K562 (cell line): ENCODE results near the gene IGF2R. TPM values are rescaled to one million over a fixed set of nuclear protein-coding genes. Genes with fewer than 3 reads are reported as not detected.

Source experiments
- E2F3 ChIP-seq: fragments of 250-450 bp; sonication (Bioruptor Pico); IDR thresholded peaks from 2 replicates; pipeline ENCODE4 v1.4.0; 2020; ENCODE audit warnings: mild to moderate bottlenecking
- ELK1 ChIP-seq: sonication (generic); formaldehyde crosslinking; IDR thresholded peaks from 2 replicates; pipeline ENCODE4 v1.8.1; 2022; ENCODE audit warnings: missing genetic modification reagents
- FOXP1 ChIP-seq: sonication (generic); formaldehyde crosslinking; IDR thresholded peaks from 2 replicates; pipeline ENCODE4 v1.8.0; 2022; ENCODE audit warnings: mild to moderate bottlenecking, missing genetic modification reagents
- GATA2 ChIP-seq: sonication (generic); formaldehyde crosslinking; IDR thresholded peaks from 2 replicates; pipeline ENCODE4 v1.4.0; 2020; ENCODE audit warnings: mild to moderate bottlenecking, missing genetic modification reagents
- KAT8 ChIP-seq: fragments of 450-650 bp; IDR thresholded peaks from 2 replicates; pipeline ENCODE4 v1.6.1; 2016; ENCODE audit warnings: low read depth, mild to moderate bottlenecking
- MXD1 ChIP-seq: fragments of 250-450 bp; sonication (Bioruptor Pico); IDR thresholded peaks from 2 replicates; pipeline ENCODE4 v1.8.0; 2021; ENCODE audit warnings: borderline replicate concordance, mild to moderate bottlenecking, moderate library complexity; ENCODE audit not compliant: poor library complexity, severe bottlenecking
- REST ChIP-seq, 2 experiments: fragments of 450-650 bp; formaldehyde crosslinking in 1 of 2; IDR thresholded peaks; 2 replicates each; pipeline versions ENCODE4 v1.4.0 to v1.6.1; 2014 to 2020; ENCODE audit warnings: mild to moderate bottlenecking in 2 of 2, borderline replicate concordance in 1 of 2, low read depth in 1 of 2
- SMARCE1 ChIP-seq: fragments of 450-650 bp; IDR thresholded peaks from 2 replicates; pipeline ENCODE4 v1.7.1; 2016; ENCODE audit warnings: mild to moderate bottlenecking
- SMC3 ChIP-seq: conservative IDR thresholded peaks from 2 replicates; pipeline ENCODE4 v1.6.1; 2011; ENCODE audit warnings: low read depth, low read length, improper control_type of control experiment; ENCODE audit not compliant: insufficient read depth
- ZNF274 ChIP-seq: IDR thresholded peaks from 2 replicates; pipeline ENCODE4 v1.6.1; 2011; ENCODE audit warnings: low read depth, mild to moderate bottlenecking, low read length, moderate library complexity, borderline replicate concordance
- ZNF280A ChIP-seq: fragments of 450-650 bp; IDR thresholded peaks from 2 replicates; pipeline ENCODE4 v1.6.1; 2018; ENCODE audit warnings: mild to moderate bottlenecking, low read depth; ENCODE audit not compliant: partially characterized antibody
- ZNF668 ChIP-seq: fragments of 250-450 bp; sonication (Bioruptor Pico); IDR thresholded peaks from 2 replicates; pipeline ENCODE4 v1.8.0; 2022; ENCODE audit warnings: mild to moderate bottlenecking, inconsistent platforms
- polyA plus RNA-seq, 8 experiments: library from polyadenylated mRNA; depleted of rRNA in 4 of 8; stranded (reverse) in 5 of 8; unstranded in 3 of 8; fragments of >200 nt; fragmentation: Nextera tagmentation in 2 of 8; fragmentation: Illumina TruSeq in 1 of 8; extraction: Ambion mirVana in 2 of 8; extraction: Trizol in 1 of 8; gene quantifications; 2 replicates each; pipeline versions ENCODE4 v1.2.1 to v1.2.3, GENCODE V29; 2011 to 2014; ENCODE audit warnings: inconsistent platforms in 1 of 8, missing spikeins in 1 of 8
- total RNA-seq, 7 experiments: library from RNA; depleted of rRNA in 6 of 7; stranded (reverse); fragments of >200 nt in 6 of 7; fragmentation: Illumina TruSeq in 2 of 7; extraction: Trizol in 2 of 7; gene quantifications; 2 replicates each; pipeline versions ENCODE4 v1.2.1 to v1.2.3, GENCODE V29; 2011 to 2021; ENCODE audit warnings: low replicate concordance in 1 of 7
- TF ChIP-seq, protein P1 (sequence below): fragments of 250-450 bp; sonication (Bioruptor Pico); IDR thresholded peaks from 2 replicates; pipeline ENCODE4 v1.8.0; 2021; ENCODE audit warnings: mild to moderate bottlenecking, moderate library complexity
- TF ChIP-seq, protein P2 (sequence below): fragments of 250-450 bp; sonication (Bioruptor Pico); IDR thresholded peaks from 2 replicates; pipeline ENCODE4 v1.5.0; 2021

Gene IGF2R
- total and polyA plus RNA-seq, 9 of the 15 experiments (the other 6 are each of a cell fraction or from before 2014, with no cell fraction given) = 3.5 to 92.3 (median 34.5) TPM

DNA sequence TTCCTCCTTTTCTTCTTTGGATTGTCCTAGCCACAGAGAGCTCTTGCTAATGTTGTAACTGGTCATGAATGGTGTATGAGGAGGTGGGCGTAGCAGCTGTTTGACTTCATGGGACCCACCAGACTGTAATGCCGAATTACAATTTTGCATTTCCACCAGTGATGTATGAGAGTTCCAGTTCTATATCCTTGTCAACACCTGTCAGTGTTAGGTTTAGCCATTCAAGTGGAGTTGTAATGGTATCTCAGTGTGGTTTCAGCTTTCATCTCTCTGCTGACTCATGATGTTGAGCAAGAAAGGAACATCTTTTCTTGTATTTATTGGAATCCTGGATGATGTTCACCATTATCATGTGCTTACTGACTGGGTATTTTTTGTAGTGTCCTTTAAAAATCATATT lies 5.1 kb downstream of the IGF2R start (continued):
- TF ChIP-seq ELK1 (CRISPR knock-in tag) = no peak
- TF ChIP-seq ZNF280A = no peak
- TF ChIP-seq ZNF668 (CRISPR knock-in tag) = no peak
- TF ChIP-seq, protein P1, sequence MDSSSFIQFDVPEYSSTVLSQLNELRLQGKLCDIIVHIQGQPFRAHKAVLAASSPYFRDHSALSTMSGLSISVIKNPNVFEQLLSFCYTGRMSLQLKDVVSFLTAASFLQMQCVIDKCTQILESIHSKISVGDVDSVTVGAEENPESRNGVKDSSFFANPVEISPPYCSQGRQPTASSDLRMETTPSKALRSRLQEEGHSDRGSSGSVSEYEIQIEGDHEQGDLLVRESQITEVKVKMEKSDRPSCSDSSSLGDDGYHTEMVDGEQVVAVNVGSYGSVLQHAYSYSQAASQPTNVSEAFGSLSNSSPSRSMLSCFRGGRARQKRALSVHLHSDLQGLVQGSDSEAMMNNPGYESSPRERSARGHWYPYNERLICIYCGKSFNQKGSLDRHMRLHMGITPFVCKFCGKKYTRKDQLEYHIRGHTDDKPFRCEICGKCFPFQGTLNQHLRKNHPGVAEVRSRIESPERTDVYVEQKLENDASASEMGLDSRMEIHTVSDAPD (CRISPR knock-in tag) = no peak
- peak; percentile 82 for TF ChIP-seq SMARCE1
- TF ChIP-seq ZNF274 = no peak
- no peak for TF ChIP-seq E2F3
- no peak for TF ChIP-seq GATA2
- TF ChIP-seq FOXP1 (CRISPR knock-in tag) = no peak
- no peak for TF ChIP-seq KAT8
- TF ChIP-seq, protein P2, sequence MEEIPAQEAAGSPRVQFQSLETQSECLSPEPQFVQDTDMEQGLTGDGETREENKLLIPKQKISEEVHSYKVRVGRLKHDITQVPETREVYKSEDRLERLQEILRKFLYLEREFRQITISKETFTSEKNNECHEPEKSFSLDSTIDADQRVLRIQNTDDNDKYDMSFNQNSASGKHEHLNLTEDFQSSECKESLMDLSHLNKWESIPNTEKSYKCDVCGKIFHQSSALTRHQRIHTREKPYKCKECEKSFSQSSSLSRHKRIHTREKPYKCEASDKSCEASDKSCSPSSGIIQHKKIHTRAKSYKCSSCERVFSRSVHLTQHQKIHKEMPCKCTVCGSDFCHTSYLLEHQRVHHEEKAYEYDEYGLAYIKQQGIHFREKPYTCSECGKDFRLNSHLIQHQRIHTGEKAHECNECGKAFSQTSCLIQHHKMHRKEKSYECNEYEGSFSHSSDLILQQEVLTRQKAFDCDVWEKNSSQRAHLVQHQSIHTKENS (CRISPR knock-in tag) = no peak
- TF ChIP-seq REST (IDR thresholded peaks at IDR 0.05; ENCODE audit: borderline replicate concordance) = no peak
- TF ChIP-seq REST (CRISPR knock-in tag; IDR thresholded peaks at IDR 0.05; ENCODE audit: low read depth) = no peak
- TF ChIP-seq MXD1 (CRISPR knock-in tag) = no peak
- no peak for TF ChIP-seq SMC3
